PC-3 (cell line): Measurements from ENCODE around the gene ADGRG6. TPM values are rescaled to one million over a fixed set of nuclear protein-coding genes. Genes with fewer than 3 reads are reported as not detected.

Source experiments
- ATAC-seq: fragments of 200-7000 bp; cut with Tn5 transposase; 2 replicates; pipeline ENCODE4 v1.9.1; 2020; ENCODE audit warnings: mild to moderate bottlenecking, moderate library complexity
- BruUV-seq: library from RNA; stranded (reverse); fragments of 400-500 nt; replicated peaks from 2 replicates; lab custom pipeline; 2021; lab: Mats Ljungman, UMichigan
- CTCF ChIA-PET: fragments of 300-600 bp; sonication (Branson Sonifier 250); formaldehyde crosslinking; loops from one replicate; lab custom pipeline; 2022; ENCODE audit warnings: antibody characterized with exemption; lab: Charles Lee
- POLR2A ChIA-PET: fragments of 300-600 bp; sonication (Branson Sonifier 250); formaldehyde crosslinking; loops from one replicate; lab custom pipeline; 2022; ENCODE audit warnings: antibody characterized with exemption; ENCODE audit not compliant: unreplicated experiment; lab: Charles Lee
- DNase-seq: peaks from one replicate; pipeline ENCODE4 v3.0.0-alpha.2; 2015
- H2AFZ ChIP-seq: fragments of 300-600 bp; sonication (generic); 2 replicates; pipeline ENCODE4 v1.6.0; 2016; ENCODE audit warnings: antibody characterized with exemption, low read length
- H3F3A ChIP-seq: fragments of 300-600 bp; sonication (generic); one replicate; pipeline ENCODE4 v1.6.0; 2017; ENCODE audit warnings: antibody characterized with exemption, low read length, control low read depth, mild to moderate bottlenecking; ENCODE audit not compliant: unreplicated experiment
- H3K27ac ChIP-seq: fragments of 300-600 bp; sonication (generic); 2 replicates; pipeline ENCODE4 v1.5.1; 2016; ENCODE audit warnings: mild to moderate bottlenecking, low read length
- H3K27me3 ChIP-seq: fragments of 300-600 bp; sonication (generic); 2 replicates; pipeline ENCODE4 v1.6.1; 2016; ENCODE audit warnings: low read length, mixed read lengths
- H3K36me3 ChIP-seq: fragments of 300-600 bp; sonication (generic); 2 replicates; pipeline ENCODE4 v1.6.1; 2016; ENCODE audit warnings: low read depth, mixed run types, low read length, mixed read lengths
- H3K4me1 ChIP-seq: fragments of 300-600 bp; sonication (generic); 2 replicates; pipeline ENCODE4 v1.5.1; 2016; ENCODE audit warnings: low read length; ENCODE audit not compliant: insufficient read depth
- H3K4me2 ChIP-seq: fragments of 300-600 bp; sonication (generic); 2 replicates; pipeline ENCODE4 v1.6.0; 2016; ENCODE audit warnings: low read length
- H3K4me3 ChIP-seq: fragments of 300-600 bp; sonication (generic); 2 replicates; pipeline ENCODE4 v1.5.1; 2016; ENCODE audit warnings: mild to moderate bottlenecking, low read length, mixed read lengths
- H3K79me2 ChIP-seq: fragments of 300-600 bp; sonication (generic); 2 replicates; pipeline ENCODE4 v1.6.1; 2017; ENCODE audit warnings: low read length, mixed read lengths
- H3K9ac ChIP-seq: fragments of 300-600 bp; sonication (generic); 2 replicates; pipeline ENCODE4 v1.6.0; 2016; ENCODE audit warnings: mild to moderate bottlenecking, low read length
- H3K9me2 ChIP-seq: fragments of 300-600 bp; sonication (generic); replicated peaks from 2 replicates; pipeline ENCODE4 v1.6.1; 2016; ENCODE audit warnings: mixed run types, low read length, mixed read lengths
- H3K9me3 ChIP-seq: fragments of 300-600 bp; sonication (generic); 2 replicates; pipeline ENCODE4 v1.6.1; 2016; ENCODE audit warnings: low read length, mixed read lengths
- H4K20me1 ChIP-seq: fragments of 300-600 bp; sonication (generic); 2 replicates; pipeline ENCODE4 v1.6.1; 2016; ENCODE audit warnings: low read length, mixed read lengths
- CTCF ChIP-seq: fragments of 300-600 bp; sonication (generic); conservative IDR thresholded peaks from 2 replicates; pipeline ENCODE4 v1.5.1; 2017; ENCODE audit warnings: antibody characterized with exemption, low read depth, mild to moderate bottlenecking, low read length
- EZH2 ChIP-seq: fragments of 300-600 bp; sonication (generic); IDR thresholded peaks from one replicate; pipeline ENCODE4 v1.6.1; 2017; ENCODE audit warnings: antibody characterized with exemption, mild to moderate bottlenecking, low read length; ENCODE audit not compliant: unreplicated experiment
- EZH2phosphoT487 ChIP-seq: fragments of 300-600 bp; sonication (generic); IDR thresholded peaks from 2 replicates; pipeline ENCODE4 v1.6.1; 2018; ENCODE audit warnings: mild to moderate bottlenecking, antibody characterized with exemption, low read length, borderline replicate concordance
- intact Hi-C: fragments of 100-400 bp; cut with micrococcal nuclease; formaldehyde crosslinking; loops from 2 replicates; pipeline ENCODE4 v1.9.0; 2023
- total RNA-seq: library from RNA; depleted of rRNA; stranded (reverse); fragments of >200 nt; gene quantifications from 2 replicates; pipeline ENCODE4 v1.2.3, GENCODE V29; 2014

Gene ADGRG6
- total RNA-seq, 1 experiment from 2014 or later: 73.2 TPM

GRCh38 chr6:142408409-142408808 lies 106.6 kb downstream of the ADGRG6 start:
- ATAC-seq (no peak), DNase-seq (no peak)
- TF ChIP-seq EZH2: no peak
- TF ChIP-seq CTCF: peak; percentile 28; the same call in 1 of the 2 replicates
- ChIA-PET CTCF (no interaction called here), POLR2A (no interaction called here)
- Histone ChIP-seq H3K9me3 (no peaks in the 10 kb centered on the region), H3K9me2 (no peaks in the 10 kb centered on the region), H3K9ac (no peak overlapping the region), H3K36me3 (peaks cover 31% of the 10 kb centered on the region), H2AFZ (no peak overlapping the region), H3K27me3 (no peaks in the 10 kb centered on the region), H3K79me2 (no peaks in the 10 kb centered on the region), H3K4me2 (no peak overlapping the region), H3K4me3 (no peak overlapping the region), H3F3A (no peaks in the 10 kb centered on the region), H4K20me1 (no peaks in the 10 kb centered on the region), H3K4me1 (peaks cover 24% of the 10 kb centered on the region), H3K27ac (no peak overlapping the region)
- BruUV-seq: no TSS peak
- intact Hi-C loops: no loop called here

- ChIA-PET CTCF (no interaction called here), POLR2A (no interaction called here)
- DNase-seq (no peak), ATAC-seq (no peak)
- H3K36me3 ChIP-seq: peaks cover 32% of the 10 kb centered on the region; the same call in 1 of the 2 replicates
- no peak overlapping the region for H3K27ac ChIP-seq
- intact Hi-C loops: no loop called here
- no peaks in the 10 kb centered on the region for H3K79me2 ChIP-seq
- no peak overlapping the region for H2AFZ ChIP-seq
- H3K4me1 ChIP-seq: peaks cover 35% of the 10 kb centered on the region
- no peak overlapping the region for H3K9ac ChIP-seq
- no TSS peak for BruUV-seq
- no peak for TF ChIP-seq EZH2
- H4K20me1 ChIP-seq: no peaks in the 10 kb centered on the region
- no peak overlapping the region for H3K4me2 ChIP-seq
- no peaks in the 10 kb centered on the region for H3K9me2 ChIP-seq
- H3K27me3 ChIP-seq: no peaks in the 10 kb centered on the region
- H3F3A ChIP-seq: no peaks in the 10 kb centered on the region
- no peak overlapping the region for H3K4me3 ChIP-seq
- no peaks in the 10 kb centered on the region for H3K9me3 ChIP-seq
Observed at GRCh38 chr6:142409794-142410193, 108.0 kb downstream of the ADGRG6 start.

GRCh38 chr6:142411145-142411544 lies 109.3 kb downstream of the ADGRG6 start:
- no peaks in the 10 kb centered on the region for H3F3A ChIP-seq
- H3K36me3 ChIP-seq: peaks cover 39% of the 10 kb centered on the region; the same call in 1 of the 2 replicates
- H3K27ac ChIP-seq: no peak overlapping the region
- H3K4me2 ChIP-seq: no peak overlapping the region
- H3K9me2 ChIP-seq: no peaks in the 10 kb centered on the region
- no peak for ATAC-seq
- no peaks in the 10 kb centered on the region for H3K27me3 ChIP-seq
- H3K9ac ChIP-seq: no peak overlapping the region
- H3K4me1 ChIP-seq: peaks cover 34% of the 10 kb centered on the region
- ChIA-PET POLR2A (no interaction called here), CTCF (no interaction called here)
- no peak for DNase-seq
- BruUV-seq: no TSS peak
- no peak overlapping the region for H2AFZ ChIP-seq
- no peaks in the 10 kb centered on the region for H3K79me2 ChIP-seq
- no peaks in the 10 kb centered on the region for H3K9me3 ChIP-seq
- H3K4me3 ChIP-seq: no peak overlapping the region
- intact Hi-C loops: no loop called here
- H4K20me1 ChIP-seq: no peaks in the 10 kb centered on the region
- no peak for TF ChIP-seq EZH2phosphoT487
- no peak for TF ChIP-seq CTCF
- TF ChIP-seq EZH2: no peak
